Dedifferentiated amniotic fluid mesenchymal stem cell (primary cell): ENCODE data around the gene PREPL.
A peak's percentile ranks its signal among the peaks of the same experiment; 100 is the strongest.
"Not testable (repeated sequence)": the region's sequence is repeated elsewhere in the genome, so short reads cannot be mapped to it uniquely, and the experiment has no call there.

Source experiments
- DNase-seq: peaks from one replicate; pipeline ENCODE4 v3.0.0-alpha.2; 2016; ENCODE audit errors: extremely low spot score

Gene PREPL

GRCh38 chr2:44348400-44348799 lies 12.9 kb downstream of the PREPL start:
- peak; percentile 77 for DNase-seq

- no peak for DNase-seq
Observed at GRCh38 chr2:44347526-44347925, 13.8 kb downstream of the PREPL start.

GRCh38 chr2:44342854-44343253 lies 18.4 kb downstream of the PREPL start:
- DNase-seq: no peak

GRCh38 chr2:44335806-44336538 lies 25.3 kb downstream of the PREPL start:
- DNase-seq: no peak

GRCh38 chr2:44333994-44334393 lies 27.3 kb downstream of the PREPL start:
- no peak for DNase-seq

GRCh38 chr2:44330801-44331200 lies 30.5 kb downstream of the PREPL start:
- DNase-seq: no peak

- no peak for DNase-seq
Observed at GRCh38 chr2:44329343-44329742, 32.0 kb downstream of the PREPL start.

- DNase-seq: no peak
Observed at GRCh38 chr2:44328750-44329149, 32.5 kb downstream of the PREPL start.

GRCh38 chr2:44326548-44327264 lies 34.6 kb downstream of the PREPL start:
- DNase-seq: no peak

- DNase-seq: no peak
Observed at GRCh38 chr2:44325897-44326296, 35.4 kb downstream of the PREPL start.

- peak; percentile 64 for DNase-seq
Observed at GRCh38 chr2:44324971-44325426, 36.3 kb downstream of the PREPL start.

GRCh38 chr2:44321360-44321759 lies 39.9 kb downstream of the PREPL start:
- no peak for DNase-seq

- DNase-seq: no peak
Observed at GRCh38 chr2:44320832-44321231, 40.5 kb downstream of the PREPL start.

GRCh38 chr2:44315945-44316344 lies 45.3 kb downstream of the PREPL start:
- no peak for DNase-seq

- DNase-seq: no peak
Observed at GRCh38 chr2:44314362-44314761, 46.9 kb downstream of the PREPL start.

GRCh38 chr2:44310287-44310686 lies 51.0 kb downstream of the PREPL start:
- no peak for DNase-seq

- DNase-seq: no peak
Observed at GRCh38 chr2:44305882-44306281, 55.4 kb downstream of the PREPL start.

- DNase-seq: no peak
Observed at GRCh38 chr2:44304258-44304657, 57.0 kb downstream of the PREPL start.

- DNase-seq: not testable (repeated sequence)
Observed at GRCh38 chr2:44303766-44304165, 57.5 kb downstream of the PREPL start.

GRCh38 chr2:44301111-44301510 lies 60.2 kb downstream of the PREPL start:
- no peak for DNase-seq

GRCh38 chr2:44299635-44300034 lies 61.7 kb downstream of the PREPL start:
- DNase-seq: no peak

GRCh38 chr2:44297431-44297830 lies 63.9 kb downstream of the PREPL start:
- DNase-seq: no peak

GRCh38 chr2:44296653-44297052 lies 64.6 kb downstream of the PREPL start:
- DNase-seq: no peak
